Stomach (tissue), 9 donors: Measurements from ENCODE around the gene COL19A1. TPM values are rescaled to one million over a fixed set of nuclear protein-coding genes. Genes with fewer than 3 reads are reported as not detected.
"Not testable (repeated sequence)": the region's sequence is repeated elsewhere in the genome, so short reads cannot be mapped to it uniquely, and the experiment has no call there.

Experiments used
- DNase-seq, 2 donors: peaks; one replicate each; pipeline versions ENCODE4 v3.0.0 to v3.0.0-alpha.2; 2013 to 2019
- H3K27ac ChIP-seq, 5 donors: fragments of 200-600 bp in 4 of 5; sonication (generic) in 4 of 5; one replicate each; pipeline ENCODE4 v1.5.1; 2013 to 2019; ENCODE audit warnings: mild to moderate bottlenecking in 1 of 5, moderate library complexity in 1 of 5
- H3K27me3 ChIP-seq, 3 donors: fragments of 200-600 bp; sonication (generic); one replicate each; pipeline ENCODE4 v1.5.1; 2017 to 2019; ENCODE audit warnings: mixed run types in 1 of 3
- H3K36me3 ChIP-seq, 4 donors: fragments of 200-600 bp; sonication (generic); 1 replicate in 3 of 4; 2 replicates in 1 of 4; pipeline ENCODE4 v1.5.1; 2016 to 2019
- H3K4me1 ChIP-seq, 4 donors: fragments of 200-600 bp; sonication (generic); one replicate each; pipeline ENCODE4 v1.5.1; 2016 to 2019
- H3K4me3 ChIP-seq, 4 donors: fragments of 200-600 bp; sonication (generic) in 3 of 4; one replicate each; pipeline ENCODE4 v1.5.1; 2016 to 2019; ENCODE audit warnings: mild to moderate bottlenecking in 1 of 4
- H3K9me3 ChIP-seq, 4 donors: fragments of 200-600 bp; sonication (generic); one replicate each; pipeline ENCODE4 v1.5.1; 2016 to 2019
- EP300 ChIP-seq: sonication (generic); formaldehyde crosslinking; IDR thresholded peaks from one replicate; pipeline ENCODE4 v1.6.1; 2017; ENCODE audit warnings: antibody characterized with exemption
- POLR2A ChIP-seq, 4 donors: fragments of 450-650 bp; IDR thresholded peaks; one replicate each; pipeline ENCODE4 v1.6.1; 2016; ENCODE audit warnings: antibody characterized with exemption in 4 of 4, control low read depth in 2 of 4, mild to moderate bottlenecking in 1 of 4, moderate library complexity in 1 of 4
- POLR2AphosphoS5 ChIP-seq, 3 donors: sonication (generic); formaldehyde crosslinking; IDR thresholded peaks; one replicate each; pipeline ENCODE4 v1.6.1; 2016; ENCODE audit warnings: antibody characterized with exemption in 3 of 3
- WGBS, 5 donors: extraction: QIAGEN DNeasy Blood & Tissue Kit in 3 of 5; methylation state at CpG; one replicate each; pipeline versions ENCODE4 v1.1.5 to v1.1.7; 2013 to 2018; 5-methylcytosine and 5-hydroxymethylcytosine counted together
- intact Hi-C: fragments of 100-400 bp; cut with DNase I; formaldehyde crosslinking; loops from one replicate; pipeline ENCODE4 v1.15.1; 2023; ENCODE audit warnings: low total_unique reads
- polyA plus RNA-seq, 3 donors: library from polyadenylated mRNA; stranded (reverse); fragments of 200-250 nt; gene quantifications; one replicate each; pipeline ENCODE4 v1.2.3, GENCODE V29; 2013
- total RNA-seq, 5 donors: library from RNA; depleted of rRNA; stranded (reverse); fragments of >200 nt; gene quantifications; one replicate each; pipeline versions ENCODE4 v1.1.0 to v1.2.3, GENCODE V29; 2014 to 2016
- TF ChIP-seq, protein P1 (sequence below), 7 experiments: fragments of 450-650 bp in 4 of 7; fragments of 200-600 bp in 3 of 7; sonication (generic) in 3 of 7; IDR thresholded peaks; one replicate each; pipeline ENCODE4 v1.5.1; 2016 to 2019; ENCODE audit warnings: antibody characterized with exemption in 7 of 7, control low read depth in 2 of 7, mild to moderate bottlenecking in 1 of 7
- donor health status: healthy with polysubstance abuse.
- donor health status: Bipolar disorder and iron deficiency.
- donor health status: healthy.

Gene COL19A1
- total and polyA plus RNA-seq, 8 donors, result 0.13 to 13.4 (median 2.5) TPM; not detected in 3

DNA sequence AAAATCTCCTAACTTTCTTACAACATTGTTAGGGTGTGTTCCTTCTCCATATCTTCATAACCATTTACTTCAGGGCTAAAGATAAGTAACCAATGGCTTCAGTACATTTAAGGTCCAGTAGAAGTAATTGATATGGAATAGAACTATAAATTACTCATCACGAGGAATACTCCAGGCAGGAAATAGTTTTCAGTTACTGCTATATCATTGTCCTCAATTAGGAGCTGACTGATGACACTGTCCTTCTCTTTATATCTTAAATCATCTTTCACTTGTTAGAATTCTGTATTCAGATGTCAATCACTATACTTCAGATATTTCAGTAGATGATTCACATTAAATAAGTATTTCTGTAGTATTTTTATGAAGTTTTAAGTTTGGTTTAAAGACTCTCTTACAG, 88.4 kb downstream of the COL19A1 start:
- Histone ChIP-seq H3K36me3 (no peaks in the 10 kb centered on the region), H3K4me3 (no peak overlapping the region), H3K27me3 (no peaks in the 10 kb centered on the region), H3K4me1 (no peaks in the 10 kb centered on the region), H3K27ac (no peak overlapping the region), H3K9me3 (no peaks in the 10 kb centered on the region)
- WGBS, 5 donors, result 34 to 85% (median 75%) methylated on average over 1 of the region's 1 CpG
- TF ChIP-seq EP300 (no peak), POLR2A (IDR thresholded peaks at IDR 0.05) (no peak), POLR2AphosphoS5 (IDR thresholded peaks at IDR 0.05) (no peak)
- TF ChIP-seq, protein P1, sequence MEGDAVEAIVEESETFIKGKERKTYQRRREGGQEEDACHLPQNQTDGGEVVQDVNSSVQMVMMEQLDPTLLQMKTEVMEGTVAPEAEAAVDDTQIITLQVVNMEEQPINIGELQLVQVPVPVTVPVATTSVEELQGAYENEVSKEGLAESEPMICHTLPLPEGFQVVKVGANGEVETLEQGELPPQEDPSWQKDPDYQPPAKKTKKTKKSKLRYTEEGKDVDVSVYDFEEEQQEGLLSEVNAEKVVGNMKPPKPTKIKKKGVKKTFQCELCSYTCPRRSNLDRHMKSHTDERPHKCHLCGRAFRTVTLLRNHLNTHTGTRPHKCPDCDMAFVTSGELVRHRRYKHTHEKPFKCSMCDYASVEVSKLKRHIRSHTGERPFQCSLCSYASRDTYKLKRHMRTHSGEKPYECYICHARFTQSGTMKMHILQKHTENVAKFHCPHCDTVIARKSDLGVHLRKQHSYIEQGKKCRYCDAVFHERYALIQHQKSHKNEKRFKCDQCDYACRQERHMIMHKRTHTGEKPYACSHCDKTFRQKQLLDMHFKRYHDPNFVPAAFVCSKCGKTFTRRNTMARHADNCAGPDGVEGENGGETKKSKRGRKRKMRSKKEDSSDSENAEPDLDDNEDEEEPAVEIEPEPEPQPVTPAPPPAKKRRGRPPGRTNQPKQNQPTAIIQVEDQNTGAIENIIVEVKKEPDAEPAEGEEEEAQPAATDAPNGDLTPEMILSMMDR (IDR thresholded peaks at IDR 0.05), result no peak
- DNase-seq, result no peak
- intact Hi-C loops, result no loop called here

GRCh38 chr6:69957985-69958559, 91.7 kb downstream of the COL19A1 start:
- 85 to 91% (median 89%) methylated on average over 3 of the region's 3 CpGs for WGBS, 5 donors
- H3K9me3 ChIP-seq, result no peaks in the 10 kb centered on the region

GRCh38 chr6:69958978-69959377, 92.6 kb downstream of the COL19A1 start:
- DNase-seq, result no peak
- intact Hi-C loops, result no loop called here

More at GRCh38 chr6:69957985-69958559, 91.7 kb downstream of the COL19A1 start:
- no peak for DNase-seq
- H3K27me3 ChIP-seq, result no peaks in the 10 kb centered on the region
- no peaks in the 10 kb centered on the region for H3K4me1 ChIP-seq
- no peaks in the 10 kb centered on the region for H3K36me3 ChIP-seq
- TF ChIP-seq POLR2A (IDR thresholded peaks at IDR 0.05) (no peak), EP300 (no peak), POLR2AphosphoS5 (IDR thresholded peaks at IDR 0.05) (no peak)
- TF ChIP-seq, protein P1 (IDR thresholded peaks at IDR 0.05), result no peak
- intact Hi-C loops, result no loop called here
- no peak overlapping the region for H3K27ac ChIP-seq
- no peak overlapping the region for H3K4me3 ChIP-seq

DNA sequence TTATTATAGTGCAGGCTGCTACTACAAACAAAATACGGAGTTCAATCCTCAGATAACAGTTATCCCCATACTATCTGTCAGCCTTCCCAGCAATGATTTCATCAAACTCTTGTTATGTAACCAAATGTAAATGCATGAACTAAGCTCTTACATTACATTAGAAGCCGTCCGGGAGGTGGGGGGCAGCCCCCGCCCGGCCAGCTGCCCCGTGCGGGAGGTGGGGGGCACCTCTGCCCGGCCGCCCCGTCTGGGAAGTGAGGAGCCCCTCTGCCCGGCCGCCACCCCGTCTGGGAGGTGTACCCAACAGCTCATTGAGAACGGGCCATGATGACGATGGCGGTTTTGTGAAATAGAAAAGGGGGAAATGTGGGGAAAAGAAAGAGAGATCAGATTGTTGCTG, 99.6 kb downstream of the COL19A1 start:
- intact Hi-C loops, DNase-seq: not testable (repeated sequence)
- 86 to 94% (median 92%) methylated on average over 16 of the region's 16 CpGs for WGBS, 5 donors

More at GRCh38 chr6:69958978-69959377, 92.6 kb downstream of the COL19A1 start:
- no peak overlapping the region for H3K27ac ChIP-seq
- TF ChIP-seq POLR2A (IDR thresholded peaks at IDR 0.05), result no peak
- TF ChIP-seq POLR2AphosphoS5 (IDR thresholded peaks at IDR 0.05), result no peak
- TF ChIP-seq EP300, result no peak
- TF ChIP-seq, protein P1 (IDR thresholded peaks at IDR 0.05), result no peak
- H3K4me3 ChIP-seq, result no peak overlapping the region
- no peaks in the 10 kb centered on the region for H3K27me3 ChIP-seq
- WGBS, 5 donors, result 59 to 68% (median 64%) methylated on average over 1 of the region's 1 CpG
- H3K9me3 ChIP-seq, result no peaks in the 10 kb centered on the region
- no peaks in the 10 kb centered on the region for H3K36me3 ChIP-seq
- H3K4me1 ChIP-seq, result no peaks in the 10 kb centered on the region

GRCh38 chr6:69973138-69973537, 106.8 kb downstream of the COL19A1 start:
- no peaks in the 10 kb centered on the region for H3K27me3 ChIP-seq
- H3K27ac ChIP-seq, result no peak overlapping the region
- intact Hi-C loops, result no loop called here
- H3K9me3 ChIP-seq, result no peaks in the 10 kb centered on the region
- no peak for TF ChIP-seq EP300
- no peak for TF ChIP-seq POLR2AphosphoS5 (IDR thresholded peaks at IDR 0.05)
- TF ChIP-seq, protein P1 (IDR thresholded peaks at IDR 0.05), result no peak
- TF ChIP-seq POLR2A (IDR thresholded peaks at IDR 0.05), result no peak
- no peaks in the 10 kb centered on the region for H3K36me3 ChIP-seq
- no peaks in the 10 kb centered on the region for H3K4me1 ChIP-seq
- no peak overlapping the region for H3K4me3 ChIP-seq
- WGBS, 5 donors, result 22 to 46% (median 32%) methylated on average over 2 of the region's 2 CpGs
- DNase-seq, result no peak

More for the DNA sequence above, 99.6 kb downstream of the COL19A1 start:
- H3K27ac ChIP-seq, H3K4me1 ChIP-seq, H3K9me3 ChIP-seq, H3K27me3 ChIP-seq, H3K36me3 ChIP-seq, H3K4me3 ChIP-seq: not testable (repeated sequence)
